IMR-90 (cell line): ENCODE data around the gene PMS2. TPM values are rescaled to one million over a fixed set of nuclear protein-coding genes. Genes with fewer than 3 reads are reported as not detected.
A peak's percentile ranks its signal among the peaks of the same experiment; 100 is the strongest.

Experiments used
- ATAC-seq: fragments of 200-7000 bp; cut with Tn5 transposase; 2 replicates; pipeline ENCODE4 v1.9.1; 2020; ENCODE audit warnings: low read depth, mild to moderate bottlenecking, moderate library complexity
- BruUV-seq: library from RNA; stranded (reverse); fragments of 400-500 nt; replicated peaks from 2 replicates; lab custom pipeline; 2021; lab: Mats Ljungman, UMichigan
- CTCF ChIA-PET: fragments of 300-600 bp; formaldehyde crosslinking; extraction: SDS; loops from one replicate; lab custom pipeline; 2021; ENCODE audit warnings: antibody characterized with exemption; lab: Yijun Ruan, JAX
- POLR2A ChIA-PET: fragments of 300-600 bp; sonication (Branson Sonifier 250); formaldehyde crosslinking; loops from one replicate; lab custom pipeline; 2022; ENCODE audit warnings: antibody characterized with exemption; ENCODE audit not compliant: unreplicated experiment; lab: Charles Lee
- DNase-seq: peaks from one replicate; pipeline ENCODE4 v3.0.0; 2013
- H2AFZ ChIP-seq: replicated peaks from 2 replicates; pipeline ENCODE3; 2013; ENCODE audit warnings: low read length, mild to moderate bottlenecking; ENCODE audit not compliant: poor library complexity
- H2AK5ac ChIP-seq: 2 replicates; pipeline ENCODE4 v1.6.1; 2013; ENCODE audit warnings: low read depth, low read length, inconsistent platforms
- H2AK9ac ChIP-seq: replicated peaks from 2 replicates; pipeline ENCODE3; 2013; ENCODE audit warnings: mild to moderate bottlenecking, low read depth, low read length, moderate library complexity; ENCODE audit not compliant: poor library complexity
- H2BK120ac ChIP-seq: 2 replicates; pipeline ENCODE4 v1.6.1; 2013; ENCODE audit warnings: low read depth, low read length, inconsistent platforms
- H2BK15ac ChIP-seq: 3 replicates; pipeline ENCODE4 v1.6.1; 2013; ENCODE audit warnings: low read depth, low read length, inconsistent platforms
- H2BK20ac ChIP-seq: 2 replicates; pipeline ENCODE4 v1.6.1; 2013; ENCODE audit warnings: low read depth, mild to moderate bottlenecking, inconsistent platforms, low read length, moderate library complexity
- H2BK5ac ChIP-seq: 2 replicates; pipeline ENCODE4 v1.6.1; 2013; ENCODE audit warnings: mild to moderate bottlenecking, low read depth, low read length, inconsistent platforms; ENCODE audit not compliant: poor library complexity, severe bottlenecking
- H3K14ac ChIP-seq: replicated peaks from 2 replicates; pipeline ENCODE4 v1.6.1; 2013; ENCODE audit warnings: low read depth, low read length, inconsistent platforms
- H3K18ac ChIP-seq: 2 replicates; pipeline ENCODE4 v1.6.1; 2013; ENCODE audit warnings: low read depth, low read length, control low read depth
- H3K23ac ChIP-seq: 2 replicates; pipeline ENCODE4 v1.6.1; 2013; ENCODE audit warnings: low read depth, low read length, inconsistent platforms
- H3K27ac ChIP-seq: 2 replicates; pipeline ENCODE4 v1.5.1; 2013; ENCODE audit warnings: mild to moderate bottlenecking, control low read depth, low read length; ENCODE audit not compliant: insufficient read depth
- H3K27me3 ChIP-seq: 2 replicates; pipeline ENCODE4 v1.6.1; 2013; ENCODE audit warnings: low read length; ENCODE audit not compliant: control insufficient read depth, insufficient read depth
- H3K36me3 ChIP-seq: 2 replicates; pipeline ENCODE4 v1.6.1; 2013; ENCODE audit warnings: low read length, mixed read lengths; ENCODE audit not compliant: control insufficient read depth, insufficient read depth
- H3K4ac ChIP-seq: 2 replicates; pipeline ENCODE4 v1.6.1; 2013; ENCODE audit warnings: low read depth, low read length, inconsistent platforms
- H3K4me1 ChIP-seq: 2 replicates; pipeline ENCODE4 v1.6.1; 2013; ENCODE audit warnings: low read length, mixed read lengths; ENCODE audit not compliant: control insufficient read depth, insufficient read depth
- H3K4me2 ChIP-seq: 2 replicates; pipeline ENCODE4 v1.6.1; 2013; ENCODE audit warnings: low read depth, mild to moderate bottlenecking, control low read depth, low read length, moderate library complexity
- H3K4me3 ChIP-seq: 2 replicates; pipeline ENCODE4 v1.5.1; 2013; ENCODE audit warnings: low read depth, mild to moderate bottlenecking, control low read depth, low read length, moderate library complexity; ENCODE audit not compliant: insufficient read depth
- H3K56ac ChIP-seq: 2 replicates; pipeline ENCODE4 v1.6.1; 2013; ENCODE audit warnings: low read length, inconsistent platforms; ENCODE audit not compliant: insufficient read depth; ENCODE audit errors: extremely low read depth
- H3K79me1 ChIP-seq, 2 experiments: 2 replicates each; pipeline ENCODE4 v1.6.1; 2013; ENCODE audit warnings: low read length in 2 of 2, inconsistent platforms in 1 of 2, low read depth in 1 of 2
- H3K9ac ChIP-seq: 2 replicates; pipeline ENCODE4 v1.6.1; 2013; ENCODE audit warnings: low read depth, low read length, control low read depth
- H3K9me1 ChIP-seq: 2 replicates; pipeline ENCODE4 v1.6.1; 2013; ENCODE audit warnings: low read length, inconsistent platforms; ENCODE audit not compliant: insufficient read depth
- H3K9me3 ChIP-seq: 2 replicates; pipeline ENCODE4 v1.6.1; 2013; ENCODE audit warnings: low read length; ENCODE audit not compliant: control insufficient read depth, insufficient read depth
- H4K20me1 ChIP-seq: 2 replicates; pipeline ENCODE4 v1.6.1; 2013; ENCODE audit warnings: low read length, inconsistent platforms; ENCODE audit not compliant: insufficient read depth
- H4K5ac ChIP-seq: 2 replicates; pipeline ENCODE4 v1.6.1; 2013; ENCODE audit warnings: mild to moderate bottlenecking, low read depth, low read length, control low read depth
- H4K8ac ChIP-seq, 2 experiments: 2 replicates each; pipeline ENCODE4 v1.6.1; 2013; ENCODE audit warnings: low read depth in 2 of 2, low read length in 2 of 2, control low read depth in 1 of 2, inconsistent platforms in 1 of 2
- H4K91ac ChIP-seq: 2 replicates; pipeline ENCODE4 v1.6.1; 2013; ENCODE audit warnings: low read depth, low read length, inconsistent platforms; ENCODE audit not compliant: insufficient read depth
- BHLHE40 ChIP-seq: fragments of 150-350 bp; IDR thresholded peaks from 2 replicates; pipeline ENCODE4 v1.6.1; 2016; ENCODE audit warnings: mild to moderate bottlenecking, low read depth, low read length
- CEBPB ChIP-seq: IDR thresholded peaks from 2 replicates; pipeline ENCODE4 v1.6.1; 2012; ENCODE audit warnings: low read depth, low read length, improper control_type of control experiment
- FOS ChIP-seq: fragments of 150-350 bp; IDR thresholded peaks from 2 replicates; pipeline ENCODE4 v1.6.1; 2016; ENCODE audit warnings: low read depth, low read length
- MAFK ChIP-seq: IDR thresholded peaks from 2 replicates; pipeline ENCODE4 v1.6.1; 2012; ENCODE audit warnings: low read depth, low read length, improper control_type of control experiment
- POLR2A ChIP-seq: IDR thresholded peaks from 2 replicates; pipeline ENCODE4 v1.6.1; 2012; ENCODE audit warnings: mild to moderate bottlenecking, low read depth, low read length
- RFX5 ChIP-seq: IDR thresholded peaks from 2 replicates; pipeline ENCODE4 v1.8.0; 2012; ENCODE audit warnings: low read depth, mild to moderate bottlenecking, low read length, moderate library complexity
- SMC3 ChIP-seq: fragments of 150-350 bp; IDR thresholded peaks from 2 replicates; pipeline ENCODE4 v1.6.1; 2016; ENCODE audit warnings: low read depth, mild to moderate bottlenecking, antibody characterized with exemption, low read length, moderate library complexity
- USF2 ChIP-seq: fragments of 150-350 bp; IDR thresholded peaks from 2 replicates; pipeline ENCODE4 v1.6.1; 2017; ENCODE audit warnings: mild to moderate bottlenecking, antibody characterized with exemption, low read length, low read depth
- WGBS, 2 experiments: methylation state at CpG; one replicate each; pipeline versions ENCODE4 v1.1.5 to v1.1.7; 2013; ENCODE audit warnings: missing lambda C conversion rate in 2 of 2; ENCODE audit not compliant: insufficient read length in 1 of 2; ENCODE audit errors: extremely low coverage in 2 of 2; 5-methylcytosine and 5-hydroxymethylcytosine counted together
- dilution Hi-C: fragments of 300-500 bp; cut with HindIII; formaldehyde crosslinking; loops from one replicate; pipeline ENCODE4 v1.14.3; 2018; ENCODE audit warnings: low sequenced_read_pairs; ENCODE audit not compliant: unreplicated experiment
- in situ Hi-C: fragments of 300-500 bp; cut with MboI; formaldehyde crosslinking; loops from 3 replicates; pipeline ENCODE4 v1.14.3; 2019; ENCODE audit warnings: low sequenced_read_pairs, inconsistent platforms, mixed read lengths
- intact Hi-C: fragments of 100-400 bp; cut with micrococcal nuclease; formaldehyde crosslinking; loops from 2 replicates; pipeline ENCODE4 v1.10.0; 2022
- polyA plus RNA-seq, 3 experiments: library from polyadenylated mRNA; depleted of rRNA; stranded (reverse); fragments of >200 nt; gene quantifications; 2 replicates each; pipeline ENCODE4 v1.2.3, GENCODE V29; 2012; ENCODE audit warnings: low replicate concordance in 1 of 3
- total RNA-seq: library from RNA; depleted of rRNA; stranded (reverse); fragments of >200 nt; gene quantifications from 2 replicates; pipeline ENCODE4 v1.2.3, GENCODE V29; 2012

The PMS2 gene
- total and polyA plus RNA-seq, 2 of the 4 experiments (the other 2 are of a cell fraction): 6.8 to 14.3 TPM

DNA sequence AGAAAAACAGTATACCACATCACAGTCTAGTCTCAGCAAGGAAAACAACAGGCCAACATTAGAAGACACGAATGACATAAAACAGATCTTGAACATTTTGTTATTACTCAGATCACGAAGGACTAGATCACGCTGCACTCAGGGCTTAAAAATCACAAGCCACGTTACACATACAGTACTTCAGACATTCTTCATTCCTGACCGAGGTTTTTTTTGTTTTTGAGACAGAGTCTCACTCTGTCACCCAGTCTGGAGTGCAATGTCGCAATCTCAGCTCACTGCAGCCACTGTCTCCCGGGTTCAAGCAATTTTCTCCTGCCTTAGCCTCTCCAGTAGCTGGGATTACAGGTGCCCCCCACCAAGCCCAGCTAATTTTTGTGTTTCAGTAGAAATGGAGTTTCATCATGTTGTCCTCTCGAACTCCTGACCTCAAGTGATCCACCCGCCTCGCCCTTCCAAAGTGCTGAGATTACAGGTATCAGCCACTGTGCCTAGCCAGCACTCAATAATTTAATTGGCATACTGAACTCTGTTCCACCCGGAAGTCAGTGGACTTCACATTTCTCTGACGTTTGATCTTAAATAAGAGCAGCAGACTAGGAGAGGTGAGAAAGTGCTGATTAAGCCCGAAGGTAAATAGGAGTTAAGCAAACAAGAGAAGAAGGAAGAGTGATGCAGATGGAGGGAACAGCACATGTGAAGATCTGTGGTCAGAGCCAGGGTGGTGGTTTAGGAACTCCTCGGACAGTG, 3.7 kb upstream of the PMS2 start:
- H2BK20ac ChIP-seq: no peak overlapping the region
- BruUV-seq: no TSS peak
- H2BK15ac ChIP-seq: no peak overlapping the region
- dilution Hi-C loops: no loop called here
- no peak overlapping the region for H2BK120ac ChIP-seq
- CTCF ChIA-PET: interaction anchor here (0.6 kb wide), 1 partner anchor 16 kb away, joined by 4 read pairs; no protein-coding TSS in a partner anchor
- H3K4me3 ChIP-seq: no peak overlapping the region
- peaks cover 18 to 74% of the 10 kb centered on the region in 2 experiments for H3K79me1 ChIP-seq
- no peak overlapping the region for H2AK5ac ChIP-seq
- no peak overlapping the region for H3K56ac ChIP-seq
- H4K20me1 ChIP-seq: no peaks in the 10 kb centered on the region
- H4K8ac ChIP-seq: no peak overlapping the region
- H3K27ac ChIP-seq: no peak overlapping the region
- no peak overlapping the region for H2AFZ ChIP-seq
- peaks cover 8% of the 10 kb centered on the region for H3K9me1 ChIP-seq
- no peaks in the 10 kb centered on the region for H3K27me3 ChIP-seq
- H3K18ac ChIP-seq: no peak overlapping the region
- H2BK5ac ChIP-seq: no peak overlapping the region
- H3K4me2 ChIP-seq: no peak overlapping the region
- in situ Hi-C loops: no loop called here
- no peak overlapping the region for H4K5ac ChIP-seq
- H3K9ac ChIP-seq: no peak overlapping the region
- no peak overlapping the region for H3K23ac ChIP-seq
- DNase-seq (no peak), ATAC-seq (no peak)
- H3K36me3 ChIP-seq: peaks cover 20% of the 10 kb centered on the region
- H3K4ac ChIP-seq: no peak overlapping the region
- POLR2A ChIA-PET: no interaction called here
- H3K4me1 ChIP-seq: peaks cover 11% of the 10 kb centered on the region
- no peak overlapping the region for H3K14ac ChIP-seq
- no peak overlapping the region for H2AK9ac ChIP-seq
- 93% methylated on average over 10 of the region's 14 CpGs; no CpG with 5 or more reads in 1 of the 2 experiments for WGBS, 2 experiments
- no peak for TF ChIP-seq POLR2A
- 0 out of 2 replicates have a peak, but pooled peaks have one; percentile 12 for TF ChIP-seq MAFK
- no peak for TF ChIP-seq BHLHE40
- no peak for TF ChIP-seq FOS
- TF ChIP-seq CEBPB: peak; percentile 85
- TF ChIP-seq SMC3: no peak
- no peak for TF ChIP-seq RFX5
- no peak for TF ChIP-seq USF2
- H4K91ac ChIP-seq: no peak overlapping the region
- H3K9me3 ChIP-seq: no peaks in the 10 kb centered on the region
- intact Hi-C loops: no loop called here
